ENCODE measurements around the gene VANGL1.

DNA sequence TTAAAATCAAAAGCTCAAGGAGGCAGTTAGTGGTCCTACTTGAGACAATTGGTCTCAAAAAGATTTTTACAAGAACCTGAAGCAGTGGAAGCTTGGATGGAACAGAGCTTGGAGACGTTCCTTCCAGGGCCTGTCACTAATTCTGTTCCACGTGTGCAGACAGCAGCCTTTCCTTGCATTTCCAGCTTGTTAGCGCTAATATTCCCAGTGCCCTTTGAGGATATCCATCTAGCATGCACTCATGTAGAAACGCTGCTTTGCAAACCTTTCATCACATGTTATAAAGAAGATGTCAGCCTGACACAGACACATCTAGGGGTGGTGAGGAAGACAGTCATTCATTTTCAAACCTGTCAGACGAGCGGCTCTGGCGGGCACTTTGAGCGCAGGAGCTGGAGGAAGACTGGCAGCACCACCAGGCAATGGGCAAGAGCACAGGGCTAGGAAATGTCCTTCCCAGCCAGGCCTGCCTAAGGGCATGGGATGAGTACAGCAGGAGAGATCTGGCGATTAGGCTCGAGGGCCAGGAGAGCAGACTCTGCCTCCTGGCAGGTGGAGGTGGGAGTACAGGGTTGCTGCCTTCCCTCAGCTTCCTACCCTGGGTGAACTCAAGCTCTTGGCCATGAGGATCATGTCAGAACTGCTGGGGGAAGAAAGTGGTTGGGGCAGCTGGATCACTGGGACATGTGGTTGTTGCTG is 71.3 kb downstream of the VANGL1 start:
- no peak for TF ChIP-seq TAF1 (conservative IDR thresholded peaks at IDR 0.05)
- no peak for TF ChIP-seq FOXA1 (IDR thresholded peaks at IDR 0.05)
- no peak for TF ChIP-seq CTCF (IDR thresholded peaks at IDR 0.05; ENCODE audit: low read depth, low read length, missing input control)
- TF ChIP-seq, protein P1, sequence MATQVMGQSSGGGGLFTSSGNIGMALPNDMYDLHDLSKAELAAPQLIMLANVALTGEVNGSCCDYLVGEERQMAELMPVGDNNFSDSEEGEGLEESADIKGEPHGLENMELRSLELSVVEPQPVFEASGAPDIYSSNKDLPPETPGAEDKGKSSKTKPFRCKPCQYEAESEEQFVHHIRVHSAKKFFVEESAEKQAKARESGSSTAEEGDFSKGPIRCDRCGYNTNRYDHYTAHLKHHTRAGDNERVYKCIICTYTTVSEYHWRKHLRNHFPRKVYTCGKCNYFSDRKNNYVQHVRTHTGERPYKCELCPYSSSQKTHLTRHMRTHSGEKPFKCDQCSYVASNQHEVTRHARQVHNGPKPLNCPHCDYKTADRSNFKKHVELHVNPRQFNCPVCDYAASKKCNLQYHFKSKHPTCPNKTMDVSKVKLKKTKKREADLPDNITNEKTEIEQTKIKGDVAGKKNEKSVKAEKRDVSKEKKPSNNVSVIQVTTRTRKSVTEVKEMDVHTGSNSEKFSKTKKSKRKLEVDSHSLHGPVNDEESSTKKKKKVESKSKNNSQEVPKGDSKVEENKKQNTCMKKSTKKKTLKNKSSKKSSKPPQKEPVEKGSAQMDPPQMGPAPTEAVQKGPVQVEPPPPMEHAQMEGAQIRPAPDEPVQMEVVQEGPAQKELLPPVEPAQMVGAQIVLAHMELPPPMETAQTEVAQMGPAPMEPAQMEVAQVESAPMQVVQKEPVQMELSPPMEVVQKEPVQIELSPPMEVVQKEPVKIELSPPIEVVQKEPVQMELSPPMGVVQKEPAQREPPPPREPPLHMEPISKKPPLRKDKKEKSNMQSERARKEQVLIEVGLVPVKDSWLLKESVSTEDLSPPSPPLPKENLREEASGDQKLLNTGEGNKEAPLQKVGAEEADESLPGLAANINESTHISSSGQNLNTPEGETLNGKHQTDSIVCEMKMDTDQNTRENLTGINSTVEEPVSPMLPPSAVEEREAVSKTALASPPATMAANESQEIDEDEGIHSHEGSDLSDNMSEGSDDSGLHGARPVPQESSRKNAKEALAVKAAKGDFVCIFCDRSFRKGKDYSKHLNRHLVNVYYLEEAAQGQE (IDR thresholded peaks at IDR 0.05), result no peak
- no peak for TF ChIP-seq EGR1 (IDR thresholded peaks at IDR 0.05; ENCODE audit: low read depth in 2 of 2)
- TF ChIP-seq ATF3 (IDR thresholded peaks at IDR 0.05), result no peak
- TF ChIP-seq GABPA (IDR thresholded peaks at IDR 0.05 in 1 of 2, conservative IDR thresholded peaks at IDR 0.05 in 1 of 2), result no peak
- no peak for TF ChIP-seq RAD21 (IDR thresholded peaks at IDR 0.05)
- TF ChIP-seq MAX (IDR thresholded peaks at IDR 0.05), result no peak

All from liver (tissue), 3 donors.